H1 (cell line): ENCODE measurements around the gene SORBS1. TPM values are rescaled to one million over a fixed set of nuclear protein-coding genes. Genes with fewer than 3 reads are reported as not detected.

ENCODE experiments used
- CTCF ChIA-PET: fragments of 300-600 bp; sonication (Branson Sonifier 250); formaldehyde crosslinking; loops from one replicate; lab custom pipeline; 2021; ENCODE audit not compliant: partially characterized antibody; lab: Charles Lee
- POLR2A ChIA-PET: fragments of 300-600 bp; sonication (Branson Sonifier 250); formaldehyde crosslinking; loops from one replicate; lab custom pipeline; 2021; ENCODE audit warnings: inconsistent platforms; ENCODE audit not compliant: partially characterized antibody; lab: Charles Lee
- DNase-seq, 2 experiments: peaks; one replicate each; pipeline versions ENCODE4 v3.0.0 to v3.0.0-alpha.2; 2010 to 2022; ENCODE audit warnings: low spot score in 2 of 2, low read depth in 1 of 2, mixed read lengths in 1 of 2
- FAIRE-seq: peaks from 2 replicates; lab custom pipeline; 2011; peaks lifted over from hg19 to GRCh38; lab: Jason Lieb, UNC
- H2AFZ ChIP-seq: 2 replicates; pipeline ENCODE4 v1.8.1; 2012; ENCODE audit warnings: low read length, inconsistent platforms
- H2AK5ac ChIP-seq: 2 replicates; pipeline ENCODE4 v1.6.1; 2013; ENCODE audit warnings: low read depth, low read length
- H2BK120ac ChIP-seq: replicated peaks from 2 replicates; pipeline ENCODE3; 2013; ENCODE audit warnings: low read depth, low read length, inconsistent platforms
- H2BK12ac ChIP-seq: 2 replicates; pipeline ENCODE4 v1.6.1; 2013; ENCODE audit warnings: low read depth, low read length
- H2BK15ac ChIP-seq: 2 replicates; pipeline ENCODE4 v1.6.1; 2013; ENCODE audit warnings: low read length
- H2BK20ac ChIP-seq: 2 replicates; pipeline ENCODE4 v1.6.1; 2013; ENCODE audit warnings: low read length
- H2BK5ac ChIP-seq: 2 replicates; pipeline ENCODE4 v1.6.1; 2013; ENCODE audit warnings: low read depth, low read length
- H3K14ac ChIP-seq: 2 replicates; pipeline ENCODE4 v1.6.1; 2013; ENCODE audit warnings: inconsistent platforms; ENCODE audit not compliant: insufficient read length
- H3K18ac ChIP-seq: 2 replicates; pipeline ENCODE4 v1.6.1; 2013; ENCODE audit warnings: low read length; ENCODE audit errors: extremely low read depth
- H3K23ac ChIP-seq: 2 replicates; pipeline ENCODE4 v1.6.1; 2013; ENCODE audit warnings: inconsistent platforms; ENCODE audit not compliant: insufficient read length
- H3K23me2 ChIP-seq: 2 replicates; pipeline ENCODE4 v1.6.1; 2013; ENCODE audit warnings: low read depth, low read length
- H3K27ac ChIP-seq: 2 replicates; pipeline ENCODE4 v1.6.1; 2011; ENCODE audit warnings: low read depth, low read length, inconsistent platforms
- H3K27me3 ChIP-seq, 4 experiments: replicated peaks in 1 of 4; 1 replicate in 1 of 4; 2 replicates in 3 of 4; pipeline versions ENCODE4 v1.6.1 to v1.8.1; 2011 to 2013; ENCODE audit warnings: low read length in 3 of 4, mild to moderate bottlenecking in 3 of 4, inconsistent platforms in 2 of 4, mixed read lengths in 2 of 4, moderate library complexity in 1 of 4; ENCODE audit not compliant: control insufficient read depth in 3 of 4, insufficient read depth in 3 of 4; ENCODE audit errors: extremely low read depth in 1 of 4
- H3K36me3 ChIP-seq, 4 experiments: 2 replicates each; pipeline versions ENCODE4 v1.6.1 to v1.8.1; 2011 to 2013; ENCODE audit warnings: mild to moderate bottlenecking in 4 of 4, low read length in 3 of 4, moderate library complexity in 2 of 4, control low read depth in 1 of 4, inconsistent platforms in 1 of 4; ENCODE audit not compliant: insufficient read depth in 4 of 4, control insufficient read depth in 2 of 4
- H3K4ac ChIP-seq: replicated peaks from 2 replicates; pipeline ENCODE3; 2013; ENCODE audit warnings: low read length, low read depth, mixed read lengths, inconsistent platforms; ENCODE audit not compliant: insufficient read length
- H3K4me1 ChIP-seq, 4 experiments: replicated peaks in 1 of 4; 1 replicate in 1 of 4; 2 replicates in 3 of 4; pipeline versions ENCODE4 v1.6.1 to v1.8.1; 2011 to 2013; ENCODE audit warnings: low read length in 3 of 4, inconsistent platforms in 2 of 4, mixed read lengths in 1 of 4; ENCODE audit not compliant: insufficient read depth in 4 of 4, control insufficient read depth in 3 of 4
- H3K4me2 ChIP-seq, 2 experiments: 2 replicates each; pipeline versions ENCODE4 v1.6.1 to v1.8.1; 2011 to 2013; ENCODE audit warnings: low read depth in 2 of 2, low read length in 2 of 2, control low read depth in 1 of 2, inconsistent platforms in 1 of 2, mild to moderate bottlenecking in 1 of 2; ENCODE audit not compliant: insufficient read depth in 1 of 2
- H3K4me3 ChIP-seq, 4 experiments: fragments of 200-600, 300-600 bp in 1 of 4; sonication (generic), shearing (Covaris generic), sonication (Bioruptor Twin) in 1 of 4; 2 replicates each; pipeline versions ENCODE4 v1.5.1 to v1.8.1; 2011 to 2016; ENCODE audit warnings: low read length in 4 of 4, low read depth in 3 of 4, control low read depth in 2 of 4, inconsistent platforms in 2 of 4, mild to moderate bottlenecking in 2 of 4, mixed read lengths in 1 of 4, moderate library complexity in 1 of 4; ENCODE audit not compliant: insufficient read depth in 2 of 4; ENCODE audit errors: extremely low read depth in 1 of 4
- H3K56ac ChIP-seq: replicated peaks from 2 replicates; pipeline ENCODE3; 2013; ENCODE audit warnings: low read depth, mild to moderate bottlenecking, mixed read lengths, low read length, inconsistent platforms; ENCODE audit not compliant: insufficient read length
- H3K79me1 ChIP-seq: 2 replicates; pipeline ENCODE4 v1.6.1; 2013; ENCODE audit warnings: low read depth, low read length, control low read depth
- H3K79me2 ChIP-seq, 2 experiments: 2 replicates each; pipeline versions ENCODE4 v1.6.1 to v1.8.1; 2012 to 2013; ENCODE audit warnings: low read length in 2 of 2, mild to moderate bottlenecking in 2 of 2, inconsistent platforms in 1 of 2; ENCODE audit not compliant: insufficient read depth in 2 of 2, control insufficient read depth in 1 of 2
- H3K9ac ChIP-seq, 4 experiments: replicated peaks in 1 of 4; 1 replicate in 1 of 4; 2 replicates in 3 of 4; pipeline versions ENCODE4 v1.6.1 to v1.8.1; 2011 to 2013; ENCODE audit warnings: low read depth in 3 of 4, low read length in 3 of 4, control low read depth in 2 of 4, mild to moderate bottlenecking in 2 of 4, moderate library complexity in 2 of 4, inconsistent platforms in 1 of 4; ENCODE audit errors: extremely low read depth in 1 of 4
- H3K9me3 ChIP-seq, 2 experiments: 2 replicates each; pipeline versions ENCODE4 v1.6.1 to v1.8.1; 2012 to 2013; ENCODE audit warnings: mild to moderate bottlenecking in 2 of 2, moderate library complexity in 2 of 2, control low read depth in 1 of 2, inconsistent platforms in 1 of 2, low read depth in 1 of 2, low read length in 1 of 2, mixed read lengths in 1 of 2; ENCODE audit not compliant: insufficient read depth in 2 of 2
- H4K20me1 ChIP-seq, 2 experiments: replicated peaks in 1 of 2; 2 replicates each; pipeline versions ENCODE3 to v1.8.1; 2011 to 2013; ENCODE audit warnings: inconsistent platforms in 2 of 2, low read length in 2 of 2, mild to moderate bottlenecking in 1 of 2; ENCODE audit not compliant: insufficient read depth in 2 of 2, control insufficient read depth in 1 of 2
- H4K5ac ChIP-seq: 2 replicates; pipeline ENCODE4 v1.6.1; 2013; ENCODE audit warnings: low read length, low read depth, mixed read lengths, inconsistent platforms; ENCODE audit not compliant: insufficient read length
- H4K8ac ChIP-seq: 2 replicates; pipeline ENCODE4 v1.8.0; 2013; ENCODE audit warnings: mild to moderate bottlenecking, moderate library complexity, low read length, inconsistent platforms; ENCODE audit not compliant: insufficient read depth; ENCODE audit errors: extremely low read depth
- H4K91ac ChIP-seq: replicated peaks from 2 replicates; pipeline ENCODE3; 2013; ENCODE audit warnings: low read length, mixed read lengths, inconsistent platforms; ENCODE audit not compliant: insufficient read length
- CBX5 ChIP-seq: fragments of 300-800, 300-1000 bp; sonication (generic); IDR thresholded peaks from 2 replicates; pipeline ENCODE4 v1.7.1; 2016; ENCODE audit warnings: antibody characterized with exemption, low read length, low read depth
- CTCF ChIP-seq, 3 experiments: IDR thresholded peaks; 1 replicate in 2 of 3; 2 replicates in 1 of 3; pipeline versions ENCODE4 v1.5.1 to v1.6.1; 2011; ENCODE audit warnings: low read length in 3 of 3, mild to moderate bottlenecking in 3 of 3, inconsistent platforms in 2 of 3, low read depth in 1 of 3, moderate library complexity in 1 of 3; ENCODE audit not compliant: insufficient read depth in 1 of 3; ENCODE audit errors: control extremely low read depth in 1 of 3
- MAX ChIP-seq: IDR thresholded peaks from 2 replicates; pipeline ENCODE4 v1.6.1; 2012; ENCODE audit warnings: inconsistent platforms
- RAD21 ChIP-seq, 2 experiments: IDR thresholded peaks in 1 of 2; conservative IDR thresholded peaks in 1 of 2; 2 replicates each; pipeline ENCODE4 v1.6.1; 2011; ENCODE audit warnings: low read depth in 2 of 2, low read length in 2 of 2, improper control_type of control experiment in 1 of 2, inconsistent platforms in 1 of 2, mild to moderate bottlenecking in 1 of 2, moderate library complexity in 1 of 2
- WGBS, 2 experiments: shearing (Covaris generic) in 1 of 2; methylation state at CpG; one replicate each; pipeline versions ENCODE4 v1.1.6 to v1.1.7; 2013 to 2015; ENCODE audit warnings: low lambda C conversion rate in 2 of 2, mixed read lengths in 2 of 2, inconsistent platforms in 1 of 2, low coverage in 1 of 2, missing lambda C conversion rate in 1 of 2; ENCODE audit not compliant: insufficient replicate concordance in 2 of 2, insufficient coverage in 1 of 2, insufficient read length in 1 of 2; ENCODE audit errors: extremely low coverage in 1 of 2, missing lambda C conversion rate in 1 of 2; 5-methylcytosine and 5-hydroxymethylcytosine counted together
- polyA plus RNA-seq, 7 experiments: library from polyadenylated mRNA; depleted of rRNA in 3 of 7; stranded (reverse) in 5 of 7; unstranded in 2 of 7; fragments of >200 nt in 5 of 7; fragments of 200-250 nt in 2 of 7; gene quantifications; 1 replicate in 5 of 7; 2 replicates in 1 of 7; 4 replicates in 1 of 7; pipeline versions ENCODE4 v1.2.1 to v1.2.3, GENCODE V29; 2011 to 2013; ENCODE audit warnings: missing spikeins in 2 of 7, mixed read lengths in 2 of 7
- total RNA-seq: library from RNA; stranded (reverse); fragmentation: NEBNext Ultra II Directional; extraction: Animal tissue kit (Norgen Biotek cat#: 25700); gene quantifications from 2 replicates; pipeline ENCODE4 v1.2.1, GENCODE V29; 2021

Gene SORBS1
- total and polyA plus RNA-seq, 2 of the 8 experiments (the other 6 are each of a cell fraction or from before 2014, with no cell fraction given), result 16.0 to 35.0 TPM

GRCh38 chr10:95389982-95390381 lies 171.2 kb downstream of the SORBS1 start:
- DNase-seq, result no peak
- 0 out of 8 replicates have a peak, but pooled peaks cover 0 to 6% (median 0%) of the 10 kb centered on the region in 4 experiments for H3K36me3 ChIP-seq
- no peak overlapping the region for H4K8ac ChIP-seq
- no peak overlapping the region for H3K18ac ChIP-seq
- H3K9ac ChIP-seq, result no peak overlapping the region
- H2BK15ac ChIP-seq, result no peak overlapping the region
- H3K4me1 ChIP-seq, result peaks cover 0 to 3% (median 0%) of the 10 kb centered on the region in 4 experiments; a peak in 3 of 7 replicates
- no peak overlapping the region for H3K4ac ChIP-seq
- no peak overlapping the region for H2AFZ ChIP-seq
- no peak overlapping the region for H3K4me2 ChIP-seq
- H2BK5ac ChIP-seq, result no peak overlapping the region
- TF ChIP-seq RAD21 (IDR thresholded peaks at IDR 0.05 in 1 of 2, conservative IDR thresholded peaks at IDR 0.05 in 1 of 2; ENCODE audit: low read depth in 2 of 2, low read length in 2 of 2) (peak in 1 of 2 experiments; percentile 26; a peak in 1 of 4 replicates), MAX (no peak), CTCF (IDR thresholded peaks at IDR 0.05; ENCODE audit: control extremely low read depth in 1 of 3, insufficient read depth in 1 of 3, low read depth in 1 of 3, low read length in 3 of 3) (0 out of 4 replicates have a peak, but pooled peaks of 1 of the 3 experiments have one; percentile 19), CBX5 (no peak)
- ChIA-PET CTCF (interaction anchor here (0.6 to 16.3 kb wide), 16 partner anchors 9 to 480 kb away, joined by 3 to 162 read pairs (median 4); no protein-coding TSS in a partner anchor), POLR2A (interaction anchor here (0.7 kb wide), 1 partner anchor 19 kb away, joined by 3 read pairs; no protein-coding TSS in a partner anchor)
- H3K23me2 ChIP-seq, result no peaks in the 10 kb centered on the region
- WGBS, 2 experiments, result 90% methylated on average over 4 of the region's 4 CpGs; no CpG with 5 or more reads in 1 of the 2 experiments
- H3K23ac ChIP-seq, result no peak overlapping the region
- no peaks in the 10 kb centered on the region for H3K9me3 ChIP-seq
- no peak overlapping the region for H2BK20ac ChIP-seq
- no peaks in the 10 kb centered on the region for H3K27me3 ChIP-seq
- no peak overlapping the region for H2AK5ac ChIP-seq
- H3K4me3 ChIP-seq, result no peak overlapping the region
- H2BK12ac ChIP-seq, result no peak overlapping the region
- H3K27ac ChIP-seq, result no peak overlapping the region
- no peak overlapping the region for H3K14ac ChIP-seq
- H4K5ac ChIP-seq, result no peak overlapping the region
- H2BK120ac ChIP-seq, result no peak overlapping the region
- no peaks in the 10 kb centered on the region for H3K79me2 ChIP-seq
- FAIRE-seq, result no peak
- no peaks in the 10 kb centered on the region for H3K79me1 ChIP-seq
- H4K20me1 ChIP-seq, result no peaks in the 10 kb centered on the region
- no peak overlapping the region for H3K56ac ChIP-seq
- no peak overlapping the region for H4K91ac ChIP-seq
